Gastroesophageal sphincter (tissue), 3 donors: ENCODE results near the gene LUC7L.

Experiments
- CTCF ChIP-seq, 4 experiments: fragments of 200-600 bp in 2 of 4; fragments of 450-650 bp in 2 of 4; sonication (generic) in 1 of 4; IDR thresholded peaks; one replicate each; pipeline ENCODE4 v1.5.1; 2017 to 2019; ENCODE audit warnings: antibody characterized with exemption in 4 of 4, mild to moderate bottlenecking in 2 of 4, moderate library complexity in 2 of 4
- EP300 ChIP-seq: sonication (generic); formaldehyde crosslinking; IDR thresholded peaks from one replicate; pipeline ENCODE4 v1.6.1; 2017; ENCODE audit warnings: antibody characterized with exemption, mild to moderate bottlenecking
- POLR2A ChIP-seq, 2 donors: fragments of 450-650 bp; IDR thresholded peaks; one replicate each; pipeline ENCODE4 v1.6.1; 2017; ENCODE audit warnings: antibody characterized with exemption in 2 of 2, mild to moderate bottlenecking in 2 of 2, moderate library complexity in 1 of 2
- POLR2AphosphoS5 ChIP-seq: sonication (generic); formaldehyde crosslinking; IDR thresholded peaks from one replicate; pipeline ENCODE4 v1.6.1; 2017; ENCODE audit warnings: antibody characterized with exemption

DNA sequence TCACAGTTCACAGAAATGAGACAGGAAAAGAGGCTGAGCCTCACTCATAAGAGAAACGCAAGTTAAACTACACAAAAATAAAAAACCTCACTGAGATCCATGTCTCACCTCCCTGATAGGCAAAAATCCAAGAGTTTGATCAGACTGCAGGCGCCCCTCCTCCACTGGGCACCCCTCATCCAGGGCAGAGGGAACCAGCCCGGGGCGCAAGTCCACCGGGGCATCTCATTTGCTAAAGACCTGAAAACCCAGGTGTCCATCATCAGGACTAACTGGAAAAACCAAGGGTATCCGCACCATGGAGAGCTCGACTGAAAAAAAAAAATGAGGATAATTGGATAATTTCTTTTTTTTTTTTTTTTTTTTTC is 74.2 kb downstream of the LUC7L start:
- TF ChIP-seq CTCF (IDR thresholded peaks at IDR 0.05) (no peak), POLR2AphosphoS5 (no peak), POLR2A (IDR thresholded peaks at IDR 0.05) (no peak), EP300 (no peak)
